EL (cell line): ENCODE results near the gene ATG13.

Experiments
- DNase-seq: peaks from one replicate; pipeline ENCODE4 v3.0.0-alpha.2; 2016

The ATG13 gene

DNA sequence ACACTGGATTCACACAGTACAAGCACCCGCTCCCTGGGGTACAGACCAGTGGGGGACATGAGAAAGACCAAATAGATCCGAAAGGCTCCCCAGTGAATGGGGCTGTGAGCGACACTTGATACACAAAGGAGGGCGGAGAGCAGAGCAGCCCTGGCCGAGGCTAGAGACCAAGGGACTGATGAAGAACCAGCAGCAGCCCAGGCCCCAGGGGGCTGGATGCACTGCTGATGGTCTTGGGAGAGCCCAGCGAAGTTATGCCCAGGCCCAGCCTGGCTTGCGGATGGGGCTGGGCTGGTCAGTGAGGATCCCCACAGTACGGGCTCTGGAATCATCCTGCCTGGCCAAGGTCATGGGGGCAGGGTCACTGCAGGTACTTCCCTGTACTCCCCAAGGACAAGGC lies 59.8 kb downstream of the ATG13 start:
- DNase-seq, result no peak

DNA sequence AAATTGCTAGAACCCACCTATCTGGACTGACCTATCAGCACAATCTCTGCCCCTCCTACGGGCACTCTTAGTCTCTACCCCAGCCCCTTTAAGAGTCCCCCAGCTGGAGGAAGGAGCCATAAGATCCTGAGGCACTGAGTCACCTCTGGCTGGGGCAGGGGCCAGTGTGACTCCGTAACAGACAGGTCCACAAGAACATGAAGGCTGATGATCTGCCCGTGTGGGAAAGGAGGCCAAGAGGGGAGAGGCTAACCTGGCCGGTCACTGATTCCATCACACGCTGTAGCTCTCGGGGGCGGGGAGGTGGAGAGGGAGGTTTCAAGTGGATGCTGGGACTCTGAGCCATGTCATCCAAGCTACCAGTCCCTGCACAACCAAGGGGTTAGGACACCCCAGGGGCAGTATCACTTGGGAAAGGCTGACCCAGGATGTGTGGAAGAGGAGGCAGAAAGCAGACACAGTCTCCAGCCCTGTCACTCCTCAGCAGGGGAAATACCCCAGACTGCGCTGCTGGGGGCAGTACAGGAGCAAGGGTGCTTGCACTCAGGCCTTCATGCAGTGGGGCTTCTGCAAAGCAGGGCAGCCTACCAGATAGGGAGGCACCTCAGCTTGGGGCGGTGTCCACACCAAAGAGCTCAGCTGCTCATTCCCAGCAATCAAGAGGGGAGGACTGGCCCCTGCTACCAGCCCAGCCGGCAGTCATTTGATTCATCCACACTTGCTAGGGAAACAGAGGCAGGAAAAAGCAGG lies 60.8 kb downstream of the ATG13 start:
- DNase-seq, result peak; percentile 17

DNA sequence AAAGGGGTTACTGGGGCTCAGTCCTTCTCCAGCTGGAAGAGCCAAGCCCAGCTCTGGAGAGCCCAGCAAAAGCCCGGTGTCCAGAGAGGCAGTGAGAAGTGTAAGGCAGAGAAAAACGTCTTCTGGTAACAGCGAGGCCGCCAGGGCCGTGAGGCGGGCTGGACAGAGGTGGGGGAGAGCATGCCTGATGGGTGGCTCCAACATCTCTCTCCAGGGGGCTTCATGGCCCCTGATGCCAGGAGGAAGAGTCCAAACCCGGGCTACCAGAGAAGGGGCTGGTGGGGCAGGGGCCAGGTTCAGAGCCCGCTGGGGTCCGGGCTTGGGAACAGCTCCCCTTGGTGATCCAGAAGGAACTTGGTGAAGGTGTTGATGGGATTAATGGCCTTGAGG lies 61.4 kb downstream of the ATG13 start:
- no peak for DNase-seq

DNA sequence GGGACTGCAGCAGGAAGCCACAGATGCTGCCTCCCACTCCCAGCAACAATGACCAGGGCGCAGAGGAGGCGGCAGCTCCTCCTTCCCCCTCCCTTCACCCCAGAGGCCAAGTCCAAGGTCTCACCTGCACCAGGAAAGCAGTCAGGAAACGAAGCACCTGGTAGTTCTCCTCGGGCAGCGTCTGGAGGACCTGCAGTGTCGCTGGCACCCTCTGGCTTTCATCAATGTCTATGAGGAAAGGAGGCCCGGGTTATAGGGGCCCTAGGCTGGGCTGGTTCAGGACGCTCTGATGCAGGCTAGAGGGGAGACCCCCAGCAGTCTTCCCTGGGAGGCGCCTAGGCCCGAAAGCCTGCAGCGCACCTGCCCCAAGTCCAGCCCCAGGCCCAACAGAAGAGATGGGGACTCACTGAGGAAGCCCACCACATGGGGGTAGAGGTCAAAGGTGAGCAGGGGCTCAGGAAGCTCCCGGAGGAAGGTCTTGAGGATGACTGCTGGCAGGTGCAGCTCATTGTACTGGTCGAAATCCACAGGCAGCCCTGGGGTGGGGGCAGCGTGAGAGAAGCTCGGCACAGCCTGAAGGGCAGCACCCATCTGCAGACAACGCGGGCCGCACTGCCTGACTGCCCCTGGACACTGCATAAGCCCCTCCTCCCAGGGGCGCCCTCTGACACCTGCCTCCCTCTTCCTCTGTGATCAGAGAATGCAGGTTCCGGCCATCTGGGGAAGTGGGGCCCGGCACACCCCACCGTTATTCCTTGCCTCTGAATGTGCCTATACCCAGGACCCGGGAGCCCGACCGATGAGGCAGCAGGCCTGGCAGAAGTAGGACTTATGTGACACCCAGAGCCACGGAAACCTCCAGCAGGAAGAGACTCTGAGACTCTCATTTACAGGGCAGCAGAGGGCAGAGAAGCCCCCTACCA lies 62.1 kb downstream of the ATG13 start:
- DNase-seq, result no peak

DNA sequence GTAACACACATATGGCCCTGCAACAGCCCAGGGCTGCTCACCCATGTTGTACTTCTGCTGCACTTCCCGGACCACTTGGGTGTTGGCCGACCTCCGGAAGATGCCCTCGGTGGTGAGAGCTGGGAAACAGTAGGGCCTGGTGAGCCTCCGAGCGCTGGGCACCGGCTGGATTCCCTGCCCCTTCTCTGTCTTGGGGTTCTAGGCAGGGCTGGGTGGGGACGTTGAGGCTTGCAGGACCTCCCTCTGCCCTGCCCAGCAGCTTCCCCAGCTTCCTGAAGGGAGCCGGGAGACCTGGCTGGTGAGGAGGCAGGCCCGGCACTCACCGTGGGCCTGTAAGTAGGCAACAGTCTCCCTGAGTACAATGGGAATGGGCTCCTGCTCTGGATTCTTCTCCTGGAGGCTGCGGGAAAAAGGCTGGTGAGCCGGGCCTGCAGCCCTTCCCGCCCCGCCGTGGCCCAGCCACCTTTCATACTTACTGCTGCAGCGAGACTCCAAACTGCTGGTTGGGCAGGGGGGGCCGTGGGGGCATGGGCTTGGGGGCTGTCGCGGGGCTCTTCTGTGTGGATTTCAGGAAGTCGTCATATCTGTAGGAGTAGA lies 62.9 kb downstream of the ATG13 start:
- no peak for DNase-seq

DNA sequence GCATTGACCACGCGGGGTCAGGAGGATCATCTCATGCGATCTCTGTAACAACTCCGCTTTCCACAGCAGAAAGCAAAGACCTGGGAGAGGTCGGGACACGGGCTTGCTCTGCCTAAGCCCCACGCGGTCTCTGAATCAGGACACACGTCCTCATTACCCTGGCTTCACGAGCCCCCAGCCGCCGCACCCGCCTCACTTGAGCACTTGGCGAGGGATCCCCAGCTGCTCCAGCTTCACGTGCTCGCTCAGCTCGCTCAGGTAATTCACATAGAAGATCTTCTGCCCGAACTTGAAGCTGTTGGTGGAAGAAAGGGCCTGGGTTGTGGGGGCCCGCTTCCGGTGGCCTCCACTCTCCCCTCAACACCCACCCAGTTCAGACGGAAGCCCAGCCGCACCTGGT lies 63.5 kb downstream of the ATG13 start:
- no peak for DNase-seq

DNA sequence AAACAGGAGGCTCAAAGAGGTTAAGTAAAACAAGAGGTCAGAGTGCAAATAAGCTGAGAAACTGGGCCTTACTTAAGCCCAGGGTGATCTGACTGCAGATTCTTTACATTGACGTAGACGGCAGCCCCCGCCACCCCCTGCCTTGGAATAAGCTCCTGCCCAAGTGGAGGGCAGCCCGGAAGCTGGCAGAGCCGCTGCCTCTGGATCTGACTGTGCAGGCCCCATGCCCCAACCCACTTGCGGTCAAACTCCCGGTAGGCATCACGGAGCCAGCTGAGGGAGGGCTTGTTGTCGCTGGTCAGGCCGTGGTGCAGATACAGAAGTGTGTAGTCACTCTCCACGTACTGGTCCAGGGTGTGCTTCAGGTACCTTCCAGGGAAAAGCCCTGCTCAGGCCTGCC lies 64.5 kb downstream of the ATG13 start:
- no peak for DNase-seq

DNA sequence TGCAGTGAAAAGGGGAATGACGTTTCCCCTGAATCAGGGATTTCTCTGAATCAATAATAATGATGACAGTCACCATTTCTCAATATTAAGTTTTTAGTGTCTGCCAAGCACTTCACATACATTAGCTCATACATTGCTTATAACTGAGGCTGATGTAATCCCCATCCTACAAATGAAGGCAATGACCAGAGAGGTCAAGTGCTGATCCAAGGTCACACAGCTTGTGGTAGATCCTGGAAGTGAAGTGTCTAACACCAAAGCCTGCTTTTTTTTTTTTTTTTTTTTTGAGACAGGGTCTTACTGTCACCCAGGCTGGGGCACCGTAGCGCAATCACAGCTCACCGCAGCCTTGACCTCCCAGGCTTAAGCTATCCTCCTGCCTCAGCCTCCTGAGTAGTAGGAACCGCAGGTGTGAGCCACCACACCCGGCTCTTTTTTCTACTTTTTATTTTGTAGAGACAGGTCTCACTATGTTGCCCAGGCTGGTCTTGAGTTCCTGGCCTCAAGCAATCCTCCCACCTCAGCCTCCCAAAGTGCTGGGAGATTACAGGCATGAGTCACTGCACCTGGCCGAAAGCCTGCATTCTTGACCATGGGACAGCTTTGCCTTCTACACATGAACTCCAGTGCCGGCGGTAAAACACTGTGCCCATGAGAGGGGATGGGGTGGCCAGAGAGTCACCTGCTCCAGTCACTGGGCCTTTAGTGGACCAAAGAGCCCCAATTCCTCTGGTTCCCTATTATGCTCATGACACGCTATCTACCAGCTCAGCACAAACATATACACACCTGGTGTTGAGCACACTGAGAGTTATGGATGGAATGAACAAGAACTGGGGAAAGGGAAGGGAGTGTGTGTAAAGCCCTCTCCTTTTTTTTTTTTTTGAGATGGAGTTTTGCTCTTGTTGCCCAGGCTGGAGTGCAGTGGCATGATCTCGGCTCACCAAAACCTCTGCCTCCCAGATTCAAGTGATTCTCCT lies 65.7 kb downstream of the ATG13 start:
- peak; percentile 28 for DNase-seq

DNA sequence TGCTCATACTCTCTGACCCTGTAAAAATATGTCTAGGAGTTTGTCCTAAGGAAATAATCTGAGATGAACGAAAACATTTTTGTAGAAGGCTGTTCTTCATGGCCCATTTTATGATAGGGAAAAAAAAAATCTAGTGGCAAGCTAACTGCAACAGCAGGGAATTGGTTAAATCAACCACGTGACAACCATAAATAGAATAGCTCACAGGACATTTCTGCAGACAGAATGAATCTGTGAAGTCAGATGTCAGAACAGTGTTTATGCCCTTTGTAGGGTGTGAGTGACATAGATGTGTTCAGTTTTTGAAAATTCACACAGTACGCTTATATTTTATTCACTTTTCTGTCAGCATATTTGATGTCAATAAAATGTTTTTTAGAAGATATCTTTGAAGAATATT lies 67.0 kb downstream of the ATG13 start:
- DNase-seq, result no peak

DNA sequence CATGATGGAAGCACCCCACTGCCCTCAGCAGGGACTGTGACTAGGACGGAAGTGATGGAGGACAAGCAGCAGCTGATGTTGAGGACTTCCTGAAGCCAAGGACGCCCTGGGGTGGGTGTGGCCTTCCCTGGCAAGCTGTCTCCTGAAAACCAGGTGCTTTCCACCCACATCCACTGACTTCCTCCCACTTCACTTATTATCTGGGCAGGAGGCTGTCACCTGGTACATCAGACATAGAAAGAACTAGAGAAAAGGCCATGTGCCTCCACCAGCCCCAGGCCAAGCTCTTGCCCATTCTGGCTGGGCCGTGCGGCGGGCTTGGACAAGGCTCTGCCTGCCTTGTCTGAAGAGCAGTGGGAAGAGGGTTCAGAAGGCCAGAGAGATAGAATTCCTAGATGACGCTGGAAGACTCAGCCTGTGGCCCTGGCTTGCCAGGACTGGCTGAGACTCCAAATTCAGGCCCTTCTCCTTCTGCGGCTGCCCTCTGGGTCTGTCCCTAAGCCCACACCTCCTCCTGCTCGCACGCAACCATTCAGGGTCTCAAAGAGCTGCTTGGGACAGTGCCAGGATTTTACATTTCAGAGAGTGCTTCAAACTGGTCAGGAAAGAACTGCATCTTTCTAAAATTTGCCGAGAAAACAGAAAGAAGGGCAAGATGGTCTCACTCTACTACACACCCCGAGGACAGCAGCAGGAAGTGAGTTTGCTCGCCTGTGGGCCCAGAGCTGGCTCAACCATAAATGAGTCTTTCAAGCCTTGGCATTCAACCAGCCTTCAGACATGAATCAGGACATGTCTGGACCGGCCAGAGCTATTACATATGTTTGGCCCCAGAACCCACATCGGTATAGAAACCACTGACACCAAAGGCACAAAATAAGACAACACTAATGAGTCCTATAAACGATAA lies 69.8 kb downstream of the ATG13 start:
- DNase-seq, result peak; percentile 44

DNA sequence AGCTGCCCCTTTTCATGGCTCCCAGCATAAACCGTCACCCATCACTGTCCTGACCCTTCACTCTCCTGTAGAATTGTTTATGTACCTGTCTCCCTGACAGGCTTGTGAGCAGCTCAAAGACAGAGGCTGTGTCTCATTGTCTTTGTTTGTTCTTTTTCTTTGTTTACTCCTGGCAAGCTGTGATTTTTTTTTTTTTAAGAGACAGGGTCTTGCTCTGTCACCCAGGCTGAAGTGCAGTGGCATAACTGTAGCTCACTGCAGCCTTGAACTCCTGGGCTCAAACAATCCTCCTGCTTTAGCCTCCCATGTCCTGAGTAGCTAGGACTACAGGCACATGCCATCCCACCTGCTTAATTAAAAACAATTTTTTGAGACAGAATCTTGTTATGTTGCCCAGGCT lies 73.3 kb downstream of the ATG13 start:
- DNase-seq, result no peak

DNA sequence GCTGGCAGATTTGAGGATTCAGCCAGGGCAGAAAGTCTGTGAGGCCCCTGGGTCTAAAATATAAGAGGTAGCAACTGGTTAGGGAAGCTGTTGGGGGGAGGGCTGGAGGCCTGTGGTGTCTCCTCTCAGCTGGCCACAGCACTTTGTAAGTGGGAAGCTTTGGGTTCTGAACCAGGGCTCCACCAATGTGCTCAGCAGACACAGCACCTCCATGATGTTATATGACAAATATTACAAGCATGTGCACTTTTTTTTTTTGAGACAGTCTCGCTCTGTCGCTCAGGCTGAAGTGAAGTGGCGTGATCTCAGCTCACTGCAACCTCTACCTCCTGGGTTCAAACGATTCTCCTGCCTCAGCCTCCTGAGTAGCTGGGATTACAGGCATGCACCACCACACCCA lies 75.1 kb downstream of the ATG13 start:
- peak; percentile 15 for DNase-seq

DNA sequence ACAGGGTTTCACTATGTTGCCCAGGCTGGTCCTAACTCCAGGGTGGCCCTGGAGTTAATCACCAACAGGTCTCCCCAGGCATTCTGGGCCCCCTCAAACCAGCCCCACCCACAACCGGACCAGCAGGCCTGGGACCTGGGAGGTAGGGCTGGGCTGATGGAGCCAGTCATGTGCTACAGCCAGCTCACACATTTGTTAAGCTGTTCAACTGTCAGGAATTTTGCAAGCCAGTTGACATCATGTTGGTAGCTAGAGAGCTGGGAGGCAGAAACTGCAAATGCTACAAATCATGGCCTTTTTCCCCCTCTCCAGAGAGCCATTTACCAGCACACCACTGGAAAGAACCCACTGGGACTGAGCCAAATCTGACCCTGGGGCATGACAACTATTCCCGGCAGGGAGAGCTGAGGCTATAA lies 76.3 kb downstream of the ATG13 start:
- peak; percentile 56 for DNase-seq

DNA sequence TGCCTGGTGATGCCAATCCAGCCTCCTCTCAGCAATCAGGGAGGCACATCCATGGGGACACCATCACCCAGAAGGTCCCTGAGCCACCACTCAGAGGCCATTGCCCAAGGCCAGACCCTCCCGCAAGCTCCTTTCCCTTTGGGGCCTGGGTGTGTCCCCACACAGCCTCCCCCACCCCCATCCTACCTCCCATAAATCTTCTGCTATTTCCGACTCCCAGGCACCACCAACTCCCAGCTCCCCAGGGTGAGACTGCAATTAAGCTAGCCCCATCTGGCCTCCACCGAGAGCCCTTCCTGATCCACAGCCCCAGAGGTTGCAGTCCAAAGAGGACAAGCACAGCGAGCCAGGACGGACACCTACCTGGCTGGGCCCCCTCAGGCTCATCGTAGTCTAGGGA lies 76.7 kb downstream of the ATG13 start:
- no peak for DNase-seq

DNA sequence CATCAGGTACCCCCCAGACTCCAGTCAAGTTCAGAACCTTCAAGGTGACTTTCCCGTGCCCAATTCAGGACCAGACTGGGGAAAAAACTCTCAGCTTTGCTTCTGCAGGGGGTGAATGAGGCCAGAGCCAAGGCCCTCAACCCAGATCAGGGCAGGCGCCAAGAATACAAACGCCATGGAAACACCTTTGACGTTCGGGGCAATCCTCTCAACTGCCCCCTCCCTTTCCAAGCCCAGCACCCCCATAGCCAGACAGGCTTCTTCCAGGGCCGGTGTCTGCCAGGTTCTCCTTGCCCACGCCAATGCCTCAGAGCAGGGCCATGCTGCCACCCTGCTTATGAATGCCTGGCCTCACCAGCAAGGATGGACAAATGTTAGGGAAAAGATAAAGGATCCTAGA lies 77.3 kb downstream of the ATG13 start:
- no peak for DNase-seq

DNA sequence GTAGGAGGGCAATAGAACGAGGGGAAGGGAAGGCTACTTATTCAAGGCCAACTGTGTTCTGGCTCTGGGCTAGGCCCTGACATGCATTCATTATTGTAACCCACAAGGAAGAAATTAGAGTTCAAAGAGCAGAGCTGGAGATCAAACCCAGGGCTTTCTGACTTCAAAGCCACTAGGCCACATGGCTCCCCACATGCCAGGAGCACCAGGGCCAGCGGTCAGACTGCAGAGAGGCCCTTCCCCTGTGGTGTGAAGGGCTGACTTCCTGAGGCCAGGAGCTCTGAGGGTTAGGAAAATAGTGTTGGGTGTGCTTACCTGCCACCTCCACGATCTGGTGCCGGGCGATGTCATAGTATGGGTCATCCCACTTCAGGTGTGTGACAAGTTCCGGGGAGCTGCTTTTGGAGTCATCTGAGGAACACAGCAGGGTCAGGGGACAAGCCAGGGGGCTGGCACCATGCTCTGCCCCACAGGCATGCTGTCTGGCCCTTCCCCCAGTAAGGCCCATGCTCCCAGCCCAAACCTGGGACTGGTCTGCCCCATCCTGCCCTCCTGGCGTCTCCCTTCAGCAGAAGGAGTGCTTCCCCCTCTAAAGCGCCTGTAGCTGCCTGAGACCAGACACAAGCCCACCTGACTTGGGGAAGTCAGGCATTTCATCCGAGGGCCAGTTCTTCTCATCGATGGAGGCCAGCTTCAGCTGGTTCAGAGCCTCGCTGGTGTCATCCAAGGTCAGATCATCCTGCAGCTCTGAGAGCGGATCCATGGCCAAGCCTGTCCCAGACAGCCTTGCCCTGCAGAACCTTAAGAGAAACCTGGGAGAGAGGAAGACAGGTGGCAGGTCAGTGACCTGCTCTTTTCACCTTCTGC lies 78.2 kb downstream of the ATG13 start:
- no peak for DNase-seq

DNA sequence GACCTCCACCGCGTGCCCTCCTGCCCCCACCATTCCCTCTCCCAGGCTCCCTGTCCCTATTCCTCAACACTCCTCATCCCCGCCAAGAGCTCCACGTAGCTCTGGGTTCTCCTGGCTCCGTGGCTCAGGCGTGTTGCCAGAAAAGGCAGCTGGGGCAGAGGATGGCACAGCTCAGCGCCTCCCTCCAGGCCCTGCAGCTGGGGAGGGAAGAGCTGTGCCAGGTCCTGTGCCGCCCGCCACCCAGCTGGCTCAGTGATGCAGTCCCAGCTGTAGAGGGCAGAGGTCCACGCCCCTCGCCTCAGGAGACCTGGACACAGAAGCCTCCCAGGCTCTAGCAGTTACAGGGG lies 78.8 kb downstream of the ATG13 start:
- DNase-seq, result no peak

DNA sequence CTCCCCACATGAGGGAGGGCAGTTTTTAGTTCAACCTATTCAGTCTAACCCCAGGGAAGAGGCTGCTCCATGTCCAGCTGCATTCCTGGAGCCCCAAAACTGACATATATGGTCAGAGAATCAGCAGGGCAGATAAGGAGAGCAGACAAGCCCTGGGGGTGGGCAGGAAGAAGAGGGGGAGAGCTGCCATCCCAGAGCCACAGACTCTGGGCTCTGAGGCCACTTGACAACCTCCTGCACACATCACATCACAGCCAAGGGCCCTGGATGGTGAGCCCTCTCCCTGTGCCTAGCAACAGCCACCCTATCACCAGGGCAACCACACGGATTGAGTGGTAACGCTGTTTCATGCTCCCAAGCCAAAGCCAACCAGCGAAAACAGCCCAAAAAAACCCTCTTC lies 80.0 kb downstream of the ATG13 start:
- DNase-seq, result no peak

DNA sequence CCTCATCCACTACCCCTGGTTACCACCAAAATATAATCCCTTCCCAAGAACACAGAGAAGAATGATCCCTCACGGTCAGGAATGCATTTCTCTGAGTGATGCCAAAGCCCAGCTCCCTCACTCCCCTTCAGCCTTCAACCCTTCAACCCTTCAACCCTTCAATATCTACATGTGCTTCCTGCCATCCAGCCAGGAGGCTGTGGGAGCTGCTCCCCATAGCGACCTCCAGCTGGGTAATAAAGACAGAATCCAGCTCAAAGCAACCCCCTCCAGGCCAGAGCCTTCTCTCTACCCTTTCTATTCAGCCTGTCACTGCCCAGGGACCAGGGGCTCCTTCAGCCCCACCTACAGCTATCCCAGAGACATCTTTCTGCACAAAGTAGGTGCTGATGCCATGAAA lies 80.4 kb downstream of the ATG13 start:
- DNase-seq, result no peak

DNA sequence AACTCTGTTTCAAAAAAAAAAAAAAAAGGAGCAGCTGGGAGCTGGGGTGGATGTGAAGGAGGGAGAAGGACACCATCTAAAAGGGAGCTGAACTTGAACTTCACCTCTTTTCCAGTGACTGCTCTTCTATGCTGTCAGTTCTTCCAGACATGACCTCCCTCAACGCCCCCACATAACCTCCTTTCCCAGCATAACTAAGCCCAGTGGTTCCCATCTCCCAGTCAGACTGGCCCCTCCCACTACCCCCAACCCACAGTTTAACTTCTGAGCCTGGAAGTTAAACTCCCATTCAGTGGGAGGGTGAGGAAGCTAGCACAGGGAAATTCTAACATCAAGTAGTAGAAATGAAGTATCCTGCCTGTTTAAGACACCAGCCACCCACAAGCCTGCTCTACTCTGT lies 81.2 kb downstream of the ATG13 start:
- DNase-seq, result no peak
